Activated T-cell treated with anti-CD3 and anti-CD28 coated beads for 4 hours (primary cell): ENCODE data around the gene DOK7.

Source experiments
- DNase-seq: peaks from one replicate; pipeline ENCODE4 v3.0.0-alpha.2; 2020

DOK7 gene

DNA sequence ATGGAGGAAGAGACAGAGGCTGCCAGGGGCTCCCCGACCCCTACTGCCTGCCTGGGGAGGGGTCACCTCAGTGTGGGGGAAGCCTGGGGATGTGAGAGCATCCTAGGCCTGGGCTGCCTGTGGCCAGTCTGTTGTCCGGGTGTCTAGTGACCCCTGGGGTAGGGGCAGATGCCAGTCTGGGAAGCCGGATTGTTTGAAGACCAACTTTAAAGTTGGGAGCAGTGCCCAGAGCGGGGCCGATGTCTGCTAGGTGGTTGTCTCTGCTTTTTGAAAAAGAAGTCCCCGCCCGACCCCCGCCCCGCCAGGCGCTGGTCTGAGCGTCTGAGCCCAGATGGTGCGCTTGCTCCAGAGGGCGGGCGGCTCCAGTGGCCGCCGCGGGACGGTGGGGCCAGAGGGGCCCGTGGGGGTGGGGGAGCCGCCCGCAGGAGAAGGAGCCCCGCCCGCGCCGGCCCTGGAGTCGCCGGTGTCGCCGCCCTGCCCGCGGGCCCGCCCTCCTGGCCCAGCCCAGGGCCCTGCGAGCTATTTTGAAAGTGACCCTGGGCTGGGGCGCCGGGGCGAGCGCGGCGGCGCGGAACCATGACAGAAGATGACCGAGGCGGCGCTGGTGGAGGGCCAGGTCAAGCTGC is at the start of gene DOK7:
Gene DOK7 (plus strand): TSS at position 517 of the 626 bp plus-strand sequence. CDS start 70 bp downstream, at position 587.
- no peak for DNase-seq

- no peak for DNase-seq
Measured at GRCh38 chr4:3413675-3414420, 49.3 kb upstream of the DOK7 start.

GRCh38 chr4:3414421-3415279 is 48.5 kb upstream of the DOK7 start:
- no peak for DNase-seq

GRCh38 chr4:3415471-3416141 is 47.5 kb upstream of the DOK7 start:
- no peak for DNase-seq

DNA sequence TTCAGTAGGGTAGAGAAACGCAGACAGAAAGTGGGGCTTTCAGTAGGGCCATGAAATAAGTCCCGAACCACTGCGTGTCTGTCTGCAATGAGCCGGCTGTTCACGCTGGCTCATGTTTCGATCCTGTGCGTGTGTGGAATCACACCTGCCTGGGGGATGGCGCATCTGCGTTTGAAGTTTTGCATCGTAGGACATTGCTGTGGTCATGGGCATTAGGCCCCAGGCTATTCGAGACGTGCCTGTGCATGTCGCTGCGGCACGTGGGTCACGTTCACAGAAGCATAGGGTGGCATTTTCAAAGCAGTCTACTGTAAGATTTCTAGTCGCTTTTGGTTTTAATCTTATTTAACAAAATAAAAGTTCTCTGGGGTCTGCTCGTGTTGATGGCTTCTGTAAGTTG is 46.8 kb upstream of the DOK7 start:
- DNase-seq = no peak

- DNase-seq = no peak
Measured at GRCh38 chr4:3416821-3417221, 46.3 kb upstream of the DOK7 start.

GRCh38 chr4:3417448-3417847 is 45.7 kb upstream of the DOK7 start:
- DNase-seq = no peak

DNA sequence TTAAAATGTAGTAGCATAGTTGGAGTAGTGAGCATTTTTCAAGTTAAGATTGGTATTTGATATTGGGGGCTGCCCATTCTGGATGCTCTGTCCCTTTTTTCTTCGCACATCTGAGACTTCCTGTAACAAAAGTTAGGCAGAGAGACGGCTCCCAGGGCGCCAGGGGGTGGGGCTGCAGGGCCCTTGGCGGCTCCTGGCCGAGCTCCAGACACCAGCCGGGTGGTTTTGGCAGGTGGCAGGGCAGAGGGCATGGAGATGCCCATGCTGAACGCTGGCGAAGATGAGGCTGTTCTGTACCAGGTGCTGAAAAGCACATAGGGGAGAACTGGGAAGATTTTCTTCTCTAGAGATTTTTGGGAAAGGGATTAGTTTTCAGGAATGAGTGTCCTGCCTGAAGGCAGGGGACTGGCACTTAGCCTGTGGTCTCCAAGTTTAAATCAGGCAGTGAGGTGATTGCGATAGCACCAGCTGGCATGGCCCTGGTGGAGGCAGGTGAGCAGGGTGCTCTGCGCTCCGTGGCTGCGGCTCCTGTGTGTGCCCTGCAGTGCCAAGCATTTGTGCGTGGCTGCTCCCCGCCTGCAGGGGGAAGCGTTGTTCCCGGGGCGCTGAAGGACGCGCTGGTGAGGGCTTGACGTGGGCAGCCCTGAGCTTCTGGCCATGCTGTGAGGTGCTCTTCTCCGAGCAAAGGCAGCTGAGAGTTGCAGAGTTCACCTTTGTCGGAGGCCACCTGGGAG is 44.9 kb upstream of the DOK7 start:
- no peak for DNase-seq

- no peak for DNase-seq
Measured at GRCh38 chr4:3419836-3420605, 43.1 kb upstream of the DOK7 start.

DNA sequence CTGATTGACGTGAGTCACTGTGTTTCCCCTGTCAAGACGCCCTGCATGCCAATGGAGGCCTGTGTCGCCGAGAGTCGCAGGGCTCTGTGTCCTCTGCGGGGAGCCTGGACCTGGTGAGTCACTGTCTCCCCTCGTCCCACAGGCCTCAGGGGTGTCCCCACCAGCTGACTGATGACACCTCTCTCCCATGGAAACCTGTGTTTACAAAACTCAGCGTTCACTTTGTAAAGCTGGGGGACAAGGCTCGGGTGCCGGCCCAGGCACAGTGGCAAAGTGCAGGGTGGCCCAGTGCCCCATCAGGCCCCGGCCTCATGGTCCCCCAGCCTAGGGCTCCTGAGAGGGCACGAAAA is 42.5 kb upstream of the DOK7 start:
- DNase-seq = no peak

GRCh38 chr4:3420956-3421355 is 42.1 kb upstream of the DOK7 start:
- DNase-seq = no peak

GRCh38 chr4:3421470-3421869 is 41.6 kb upstream of the DOK7 start:
- DNase-seq = no peak

DNA sequence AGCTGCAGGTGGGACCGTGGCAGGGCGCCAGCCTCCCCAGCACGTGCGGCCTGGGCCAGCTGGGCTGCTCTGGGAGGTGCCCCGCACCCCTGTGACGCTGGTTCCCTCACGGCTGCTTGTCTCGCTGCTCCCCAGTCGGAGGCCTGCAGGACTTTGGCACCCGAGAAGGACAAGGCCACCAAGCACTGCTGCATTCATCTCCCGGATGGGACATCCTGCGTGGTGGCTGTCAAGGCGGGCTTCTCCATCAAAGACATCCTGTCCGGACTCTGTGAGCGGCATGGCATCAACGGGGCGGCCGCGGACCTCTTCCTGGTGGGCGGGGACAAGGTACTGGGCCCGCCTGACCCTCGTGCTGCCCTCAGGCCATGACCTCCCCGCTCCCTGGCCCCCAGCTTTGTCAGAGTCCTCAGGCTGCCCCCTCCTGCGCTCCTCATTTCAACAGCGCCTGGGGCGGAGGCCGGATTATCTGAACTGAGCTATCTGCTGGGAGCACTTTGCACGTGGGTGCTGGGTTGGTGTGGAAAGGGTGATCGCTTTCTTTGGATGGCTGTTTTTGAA is 40.8 kb upstream of the DOK7 start:
- DNase-seq = no peak

DNA sequence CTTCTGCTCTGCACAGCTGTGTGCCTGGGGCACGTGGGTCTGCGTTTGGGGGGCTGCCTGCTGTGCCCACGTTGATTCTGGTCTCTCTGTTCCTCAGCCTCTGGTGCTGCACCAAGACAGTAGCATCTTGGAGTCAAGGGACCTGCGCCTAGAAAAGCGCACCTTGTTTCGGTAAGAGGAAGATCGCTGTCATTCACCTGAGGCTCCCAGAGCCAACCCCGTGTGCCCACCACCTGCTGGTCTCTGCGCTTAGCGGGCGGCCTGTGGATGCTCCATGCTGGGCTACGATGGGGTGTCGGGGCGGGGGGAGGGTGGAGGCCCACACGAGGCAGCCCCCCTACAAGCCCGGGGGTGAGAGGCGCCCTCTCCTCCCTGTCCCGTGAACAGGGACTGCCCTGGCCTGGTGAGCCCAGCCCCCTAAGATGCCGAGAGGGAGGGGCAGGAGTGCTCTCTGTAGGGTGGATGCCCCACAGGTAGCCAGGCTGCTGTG is 40.3 kb upstream of the DOK7 start:
- no peak for DNase-seq

- DNase-seq = no peak
Measured at GRCh38 chr4:3423406-3423805, 39.7 kb upstream of the DOK7 start.

GRCh38 chr4:3423952-3424351 is 39.2 kb upstream of the DOK7 start:
- DNase-seq = no peak

DNA sequence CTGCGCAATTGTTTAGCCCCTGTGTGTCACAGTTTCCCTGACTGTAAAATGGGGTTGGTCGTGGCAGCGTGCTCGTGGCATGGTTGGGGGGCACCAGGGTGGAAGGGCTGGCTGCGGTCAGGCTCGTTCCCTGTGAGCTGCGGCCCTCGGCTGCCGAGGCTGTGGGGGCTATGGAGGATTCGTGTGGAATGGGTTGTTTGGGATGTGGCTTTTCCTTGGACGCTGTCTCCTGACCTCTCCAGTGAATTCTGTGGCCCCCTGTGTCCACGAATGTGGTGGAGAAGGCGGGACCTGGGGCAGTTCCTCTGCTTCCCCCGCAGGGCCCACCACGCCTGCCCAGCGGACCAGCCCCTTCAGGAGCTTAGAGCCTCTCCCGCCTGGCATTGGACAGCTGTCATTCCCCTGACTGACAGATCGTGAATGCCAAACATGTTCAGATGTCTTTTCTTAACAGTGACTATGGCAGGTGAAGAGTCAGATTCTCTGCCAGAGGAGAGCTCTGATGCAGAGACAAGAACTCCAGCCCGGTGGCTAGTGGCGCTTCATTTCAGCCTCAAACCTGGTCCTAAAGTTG is 38.5 kb upstream of the DOK7 start:
- DNase-seq = no peak

DNA sequence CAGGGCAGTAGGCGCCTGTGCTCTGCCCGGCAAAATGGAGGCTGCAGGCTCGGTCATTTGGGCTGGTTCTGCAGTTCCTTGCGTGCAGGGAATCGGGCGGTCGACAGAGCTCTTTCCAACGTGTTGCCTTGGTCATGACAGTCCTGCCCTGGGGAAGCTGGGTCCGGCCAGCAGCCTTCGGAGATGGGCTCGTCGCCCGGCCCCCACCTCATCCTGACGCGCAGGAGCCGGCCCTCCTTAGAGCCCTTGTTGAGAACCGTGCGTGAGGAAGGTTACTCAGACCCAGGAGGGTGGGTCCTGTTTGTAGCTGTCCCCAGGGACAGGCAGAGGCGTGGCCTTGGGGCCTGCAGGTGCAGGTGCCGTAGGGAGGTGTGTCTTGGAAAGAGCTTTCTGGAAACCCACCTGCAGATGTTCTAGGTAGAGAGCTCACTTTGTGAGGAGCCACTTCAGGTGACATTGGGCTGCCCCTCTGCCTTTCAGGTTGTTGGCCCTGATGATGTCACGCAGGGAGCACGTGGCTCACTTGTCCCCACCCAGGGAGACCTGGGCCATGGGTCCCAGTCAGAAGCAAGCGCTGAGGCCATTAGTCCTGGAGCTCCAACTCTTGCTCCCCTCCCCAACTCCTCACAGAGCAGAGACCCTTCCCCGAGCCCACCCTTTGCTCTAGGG is 36.5 kb upstream of the DOK7 start:
- DNase-seq = no peak

DNA sequence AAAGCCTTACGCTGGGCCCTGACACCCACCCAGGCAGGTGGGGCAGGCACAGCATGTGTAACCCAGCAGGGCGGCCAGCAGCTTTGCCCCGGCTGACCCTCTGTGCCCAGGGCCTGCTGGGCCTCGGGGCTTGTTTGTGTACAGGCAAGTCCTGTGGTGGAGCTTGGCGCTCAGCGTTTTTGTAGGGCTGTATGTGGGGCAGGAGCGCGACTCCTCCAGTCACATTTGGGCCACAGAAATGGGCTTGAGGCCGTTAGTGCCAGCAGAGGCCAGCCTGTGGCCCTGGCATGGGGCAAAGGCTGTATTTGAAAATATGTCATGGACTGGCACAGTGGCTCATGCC is 36.0 kb upstream of the DOK7 start:
- no peak for DNase-seq

DNA sequence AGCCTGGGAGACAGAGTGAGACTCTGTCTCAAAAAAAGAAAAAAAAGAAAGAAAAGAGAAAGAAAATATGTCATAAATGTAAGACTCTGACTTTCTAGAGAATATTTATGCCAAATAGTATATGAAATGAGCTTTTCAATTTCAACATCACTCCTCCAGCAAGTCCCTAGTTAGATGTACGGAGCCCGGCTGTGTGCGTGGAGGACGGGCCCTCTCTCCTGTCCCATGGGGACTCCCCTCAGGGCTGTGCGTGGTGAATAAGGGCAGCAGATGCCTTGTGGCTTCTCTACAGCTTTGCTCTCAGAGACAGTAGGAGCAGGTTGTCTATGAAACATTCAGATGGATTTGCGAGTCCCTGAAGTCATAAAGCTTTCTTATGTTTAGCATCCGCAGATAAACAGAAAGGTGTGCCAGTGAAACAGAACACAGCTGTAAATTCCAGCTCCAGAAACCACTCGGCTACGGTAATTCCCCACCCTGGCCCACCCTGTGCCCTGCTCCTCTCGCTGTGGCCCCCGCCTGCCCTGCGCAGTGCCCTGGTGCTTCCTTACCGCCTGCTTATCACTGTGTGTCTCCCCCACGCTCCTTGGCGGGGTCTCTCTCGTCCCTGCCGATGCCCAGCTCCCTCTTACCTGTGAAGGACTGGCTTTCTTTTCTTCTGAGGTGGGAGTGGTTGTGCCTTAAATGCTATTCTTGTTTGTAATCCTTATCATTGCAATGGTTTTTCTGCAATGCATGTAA is 35.2 kb upstream of the DOK7 start:
- DNase-seq = no peak
